Inferior parietal cortex (tissue), 1 donor: ENCODE measurements around the gene UBE2Z.

ENCODE experiments used
- DNase-seq: peaks from one replicate; pipeline ENCODE4 v3.0.0-alpha.2; 2016; ENCODE audit errors: extremely low spot score

The UBE2Z gene

GRCh38 chr17:48960834-48961515 is 52.8 kb downstream of the UBE2Z start:
- DNase-seq = no peak

GRCh38 chr17:48961516-48962233 is 53.5 kb downstream of the UBE2Z start:
- DNase-seq = no peak

GRCh38 chr17:48970224-48970623 is 62.0 kb downstream of the UBE2Z start:
- DNase-seq = no peak

- DNase-seq = no peak
Observed at GRCh38 chr17:48970865-48971687, 62.9 kb downstream of the UBE2Z start.

GRCh38 chr17:48972749-48973097 is 64.5 kb downstream of the UBE2Z start:
- no peak for DNase-seq

GRCh38 chr17:48973806-48974205 is 65.6 kb downstream of the UBE2Z start:
- DNase-seq = no peak
